ENCODE data around the gene COLEC11.

DNA sequence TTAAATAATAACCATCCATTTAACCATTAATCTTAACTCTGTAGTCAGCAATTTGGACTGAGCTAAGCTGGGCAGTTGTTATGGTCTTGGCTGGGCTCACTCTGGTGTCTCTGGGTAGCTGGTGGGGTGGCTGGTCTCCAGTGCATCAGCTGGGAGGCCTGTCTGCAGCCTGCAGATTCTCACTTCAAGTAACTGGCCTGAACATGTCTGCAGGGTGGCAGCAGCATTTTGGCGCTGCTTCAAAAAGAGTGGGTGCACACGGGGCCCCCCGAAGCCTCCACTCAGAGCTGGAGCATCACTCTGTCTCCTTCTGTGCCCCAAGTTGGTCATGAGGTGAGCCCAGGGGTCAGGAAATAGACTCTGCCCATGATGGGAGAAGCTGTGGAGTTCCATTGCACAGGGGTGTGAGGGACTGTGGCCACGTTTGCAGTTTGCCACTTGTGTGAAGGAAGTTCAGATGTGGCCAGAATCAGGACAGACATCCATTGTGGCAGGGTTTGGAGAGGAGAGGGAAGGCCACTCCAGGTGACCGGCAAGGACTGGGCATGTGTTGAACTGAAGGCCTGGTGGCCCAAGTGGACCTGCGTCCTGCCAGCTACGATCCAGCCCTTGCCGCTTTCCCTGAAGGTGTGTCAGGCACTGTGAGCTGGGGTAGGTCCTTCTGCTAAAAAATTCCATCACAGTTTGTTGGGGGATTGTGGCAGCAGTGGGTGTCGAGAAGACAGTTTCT, 58.1 kb downstream of the COLEC11 start:
- TF ChIP-seq, protein P1, sequence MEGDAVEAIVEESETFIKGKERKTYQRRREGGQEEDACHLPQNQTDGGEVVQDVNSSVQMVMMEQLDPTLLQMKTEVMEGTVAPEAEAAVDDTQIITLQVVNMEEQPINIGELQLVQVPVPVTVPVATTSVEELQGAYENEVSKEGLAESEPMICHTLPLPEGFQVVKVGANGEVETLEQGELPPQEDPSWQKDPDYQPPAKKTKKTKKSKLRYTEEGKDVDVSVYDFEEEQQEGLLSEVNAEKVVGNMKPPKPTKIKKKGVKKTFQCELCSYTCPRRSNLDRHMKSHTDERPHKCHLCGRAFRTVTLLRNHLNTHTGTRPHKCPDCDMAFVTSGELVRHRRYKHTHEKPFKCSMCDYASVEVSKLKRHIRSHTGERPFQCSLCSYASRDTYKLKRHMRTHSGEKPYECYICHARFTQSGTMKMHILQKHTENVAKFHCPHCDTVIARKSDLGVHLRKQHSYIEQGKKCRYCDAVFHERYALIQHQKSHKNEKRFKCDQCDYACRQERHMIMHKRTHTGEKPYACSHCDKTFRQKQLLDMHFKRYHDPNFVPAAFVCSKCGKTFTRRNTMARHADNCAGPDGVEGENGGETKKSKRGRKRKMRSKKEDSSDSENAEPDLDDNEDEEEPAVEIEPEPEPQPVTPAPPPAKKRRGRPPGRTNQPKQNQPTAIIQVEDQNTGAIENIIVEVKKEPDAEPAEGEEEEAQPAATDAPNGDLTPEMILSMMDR (IDR thresholded peaks at IDR 0.05) = no peak
- TF ChIP-seq JUN (CRISPR knock-in tag; IDR thresholded peaks at IDR 0.05) = no peak
- no peak for TF ChIP-seq ZNF416 (CRISPR knock-in tag; IDR thresholded peaks at IDR 0.05)
- TF ChIP-seq, protein P2, sequence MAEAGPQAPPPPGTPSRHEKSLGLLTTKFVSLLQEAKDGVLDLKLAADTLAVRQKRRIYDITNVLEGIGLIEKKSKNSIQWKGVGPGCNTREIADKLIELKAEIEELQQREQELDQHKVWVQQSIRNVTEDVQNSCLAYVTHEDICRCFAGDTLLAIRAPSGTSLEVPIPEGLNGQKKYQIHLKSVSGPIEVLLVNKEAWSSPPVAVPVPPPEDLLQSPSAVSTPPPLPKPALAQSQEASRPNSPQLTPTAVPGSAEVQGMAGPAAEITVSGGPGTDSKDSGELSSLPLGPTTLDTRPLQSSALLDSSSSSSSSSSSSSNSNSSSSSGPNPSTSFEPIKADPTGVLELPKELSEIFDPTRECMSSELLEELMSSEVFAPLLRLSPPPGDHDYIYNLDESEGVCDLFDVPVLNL (CRISPR knock-in tag; IDR thresholded peaks at IDR 0.05; ENCODE audit: borderline replicate concordance, low read depth) = no peak
- TF ChIP-seq RELA (CRISPR knock-in tag; IDR thresholded peaks at IDR 0.05; ENCODE audit: borderline replicate concordance) = no peak
